AG09309 (cell line): ENCODE data around the gene CDH3.
A peak's percentile ranks its signal among the peaks of the same experiment; 100 is the strongest.

Experiments
- DNase-seq: peaks from one replicate; pipeline ENCODE4 v3.0.0-alpha.2; 2010; ENCODE audit warnings: low read depth
- H3K4me3 ChIP-seq: 2 replicates; pipeline ENCODE4 v1.5.1; 2011; ENCODE audit warnings: mild to moderate bottlenecking, low read depth, low read length, moderate library complexity; ENCODE audit not compliant: control insufficient read depth
- TF ChIP-seq, protein P1 (sequence below): IDR thresholded peaks from 2 replicates; pipeline ENCODE4 v1.5.1; 2011; ENCODE audit warnings: mild to moderate bottlenecking, low read depth, low read length, inconsistent platforms; ENCODE audit not compliant: insufficient read depth, control insufficient read depth; ENCODE audit errors: missing control alignments

Gene CDH3

DNA sequence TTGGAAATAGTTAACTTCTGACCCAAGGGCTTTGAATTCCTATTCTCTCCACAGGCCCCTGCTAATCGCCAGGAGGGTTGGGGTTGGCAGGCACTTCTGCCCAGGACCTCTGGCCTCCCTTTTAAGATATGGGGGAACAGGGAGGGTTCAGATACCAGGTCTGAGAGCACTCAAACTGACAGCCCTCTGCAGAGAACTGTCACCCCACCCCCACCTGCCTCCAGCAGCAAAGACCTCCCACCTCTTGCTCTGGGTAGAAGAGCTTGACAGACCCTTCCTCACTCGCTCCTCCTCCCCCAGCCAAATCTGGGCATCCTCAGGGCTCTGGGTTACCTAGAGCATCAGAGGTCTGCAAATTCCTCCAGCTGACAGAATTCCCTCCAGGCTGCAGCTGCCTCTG, 11.6 kb downstream of the CDH3 start:
- H3K4me3 ChIP-seq = no peak overlapping the region
- no peak for DNase-seq
- TF ChIP-seq, protein P1, sequence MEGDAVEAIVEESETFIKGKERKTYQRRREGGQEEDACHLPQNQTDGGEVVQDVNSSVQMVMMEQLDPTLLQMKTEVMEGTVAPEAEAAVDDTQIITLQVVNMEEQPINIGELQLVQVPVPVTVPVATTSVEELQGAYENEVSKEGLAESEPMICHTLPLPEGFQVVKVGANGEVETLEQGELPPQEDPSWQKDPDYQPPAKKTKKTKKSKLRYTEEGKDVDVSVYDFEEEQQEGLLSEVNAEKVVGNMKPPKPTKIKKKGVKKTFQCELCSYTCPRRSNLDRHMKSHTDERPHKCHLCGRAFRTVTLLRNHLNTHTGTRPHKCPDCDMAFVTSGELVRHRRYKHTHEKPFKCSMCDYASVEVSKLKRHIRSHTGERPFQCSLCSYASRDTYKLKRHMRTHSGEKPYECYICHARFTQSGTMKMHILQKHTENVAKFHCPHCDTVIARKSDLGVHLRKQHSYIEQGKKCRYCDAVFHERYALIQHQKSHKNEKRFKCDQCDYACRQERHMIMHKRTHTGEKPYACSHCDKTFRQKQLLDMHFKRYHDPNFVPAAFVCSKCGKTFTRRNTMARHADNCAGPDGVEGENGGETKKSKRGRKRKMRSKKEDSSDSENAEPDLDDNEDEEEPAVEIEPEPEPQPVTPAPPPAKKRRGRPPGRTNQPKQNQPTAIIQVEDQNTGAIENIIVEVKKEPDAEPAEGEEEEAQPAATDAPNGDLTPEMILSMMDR = no peak

DNA sequence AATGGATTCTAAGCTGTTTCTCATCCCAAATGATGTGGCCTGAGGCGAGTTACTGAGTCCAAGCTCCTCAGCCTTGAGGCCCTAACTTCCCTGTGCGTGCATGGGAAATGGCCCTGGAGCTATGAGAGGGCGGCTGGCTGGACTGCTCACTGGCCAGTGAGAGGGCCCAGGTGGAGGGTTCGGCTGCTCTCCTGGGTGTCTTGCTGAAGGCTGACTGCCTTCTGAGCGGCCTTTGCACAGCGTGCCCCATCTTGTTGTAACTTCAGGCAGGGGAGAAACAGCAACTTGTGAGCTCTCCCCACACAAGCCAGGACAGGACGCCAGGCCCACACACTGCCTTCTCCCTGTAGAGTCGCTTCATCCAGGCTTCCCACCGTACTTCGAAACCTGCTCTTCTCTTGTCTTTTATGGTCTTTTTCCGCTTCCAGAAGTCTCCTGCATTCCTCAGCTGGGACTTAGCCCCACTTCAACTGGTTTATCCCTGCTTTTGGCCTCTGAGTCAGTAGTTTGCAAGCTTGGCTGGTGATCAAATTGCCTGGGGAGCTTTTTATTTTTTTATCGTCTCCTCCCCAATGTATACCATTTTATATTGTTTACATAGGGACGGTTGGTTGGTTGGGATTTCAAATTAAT, 13.3 kb downstream of the CDH3 start:
- H3K4me3 ChIP-seq = no peak overlapping the region
- TF ChIP-seq, protein P1 = no peak
- DNase-seq = peak; percentile 61

DNA sequence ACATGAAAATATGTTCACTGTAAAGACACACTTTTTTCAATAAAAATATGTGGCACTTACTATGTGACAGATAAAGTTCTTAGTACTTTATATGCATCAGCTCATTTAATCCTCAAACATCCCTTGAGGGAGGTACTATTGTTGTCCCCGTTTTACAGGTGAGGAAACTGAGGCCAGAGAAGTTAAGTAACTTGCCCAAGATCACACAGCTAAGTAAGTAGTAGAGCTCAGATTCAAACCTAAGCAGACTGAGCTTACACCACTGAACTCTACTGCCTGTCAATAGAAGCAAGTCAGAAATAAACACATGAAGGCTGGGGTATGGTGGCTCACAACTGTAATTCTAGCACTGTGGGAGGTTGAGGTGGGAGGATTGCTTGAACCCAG, 13.9 kb downstream of the CDH3 start:
- no peak for DNase-seq
- TF ChIP-seq, protein P1 = no peak
- H3K4me3 ChIP-seq = no peak overlapping the region

DNA sequence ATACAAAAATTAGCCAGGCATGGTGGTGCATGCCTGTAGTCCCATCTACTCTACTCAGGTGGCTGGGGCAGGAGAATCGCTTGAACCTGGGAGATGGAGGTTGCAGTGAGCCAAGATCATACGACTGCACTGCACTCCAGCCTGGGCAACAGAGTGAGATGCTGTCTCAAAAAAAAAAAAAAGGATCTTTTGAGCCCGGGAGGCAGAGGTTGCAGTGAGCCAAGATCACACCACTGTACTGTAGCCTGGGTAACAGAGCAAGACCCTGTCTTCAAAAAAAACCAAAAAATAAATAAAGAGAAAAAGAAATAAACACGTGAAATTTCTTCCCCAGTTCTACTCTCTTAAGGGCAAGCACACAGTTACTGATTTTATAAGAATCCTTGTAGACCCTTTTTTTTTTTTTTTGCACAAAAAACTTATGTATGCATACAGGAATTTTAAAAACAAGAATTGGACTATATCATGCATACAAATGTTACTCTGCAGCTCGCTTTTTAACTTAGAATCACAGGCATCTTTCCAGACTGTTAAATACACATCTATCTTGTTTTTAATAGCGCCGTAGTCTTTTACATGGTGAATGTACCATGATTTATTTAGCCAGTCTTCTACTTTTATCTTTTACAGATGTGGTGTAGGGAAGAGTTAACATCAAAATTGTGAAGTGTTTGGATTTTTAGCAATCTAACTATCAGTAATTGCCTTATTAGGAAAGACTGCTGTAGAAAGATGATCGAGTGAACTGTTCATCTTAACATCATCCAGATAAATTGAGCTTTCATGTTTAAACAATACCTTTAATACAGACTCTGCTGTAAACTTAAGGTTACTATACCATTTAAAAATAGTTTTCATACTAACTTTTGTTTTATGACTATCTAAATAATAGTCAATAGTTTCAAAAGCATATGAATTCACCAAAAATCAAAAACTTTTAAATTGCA, 14.6 kb downstream of the CDH3 start:
- TF ChIP-seq, protein P1 = no peak
- no peak for DNase-seq
- no peak overlapping the region for H3K4me3 ChIP-seq

DNA sequence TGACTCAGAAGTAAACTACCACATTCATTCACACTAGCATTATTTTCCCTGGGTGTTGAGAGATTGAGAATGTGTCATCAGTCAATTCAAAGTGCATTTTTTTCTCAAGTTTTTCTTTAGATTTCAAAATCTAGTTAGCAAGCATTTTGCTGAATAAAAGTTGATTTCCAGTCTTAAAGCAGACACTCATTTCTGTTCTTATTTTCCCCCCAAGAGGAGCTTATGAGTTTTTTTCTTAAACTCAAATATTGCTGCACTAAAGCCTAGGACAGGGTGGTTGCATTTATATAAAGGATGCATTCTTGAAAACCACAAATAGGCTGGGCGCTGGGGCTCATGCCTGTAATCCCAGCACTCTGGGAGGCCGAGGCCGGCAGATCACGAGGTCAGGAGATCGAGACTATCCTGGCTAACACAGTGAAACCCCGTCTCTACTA, 15.3 kb downstream of the CDH3 start:
- TF ChIP-seq, protein P1 = no peak
- no peak for DNase-seq
- H3K4me3 ChIP-seq = no peak overlapping the region

DNA sequence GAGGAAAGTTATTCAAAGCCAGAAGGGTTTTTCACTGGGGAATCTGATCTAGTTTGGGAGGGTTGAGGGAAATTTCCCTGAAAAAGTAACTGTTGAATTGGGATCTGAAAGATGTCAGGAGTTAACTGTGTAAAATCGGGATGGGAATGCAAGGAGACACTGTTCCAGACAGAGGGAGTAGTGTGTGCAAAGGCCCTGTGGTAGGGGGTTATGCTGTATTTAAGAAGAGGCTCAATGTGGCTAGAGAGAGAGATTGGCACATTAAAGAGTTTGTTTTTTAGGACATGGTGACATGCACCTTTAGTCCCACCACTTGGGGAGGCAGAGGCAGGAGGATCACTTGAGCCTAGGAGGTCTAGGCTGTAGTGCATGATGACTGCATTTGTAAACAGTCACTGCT, 16.9 kb downstream of the CDH3 start:
- no peak overlapping the region for H3K4me3 ChIP-seq
- TF ChIP-seq, protein P1 = no peak
- no peak for DNase-seq
